Pancreas (tissue), 10 donors: ENCODE measurements around the gene ASIC2. TPM values are rescaled to one million over a fixed set of nuclear protein-coding genes. Genes with fewer than 3 reads are reported as not detected.

ENCODE experiments used
- ATAC-seq, 4 donors: fragments of 200-7000 bp; cut with Tn5 transposase; one replicate each; pipeline versions ENCODE4 v1.8.0 to v1.9.1; 2020; ENCODE audit warnings: mild to moderate bottlenecking in 4 of 4, moderate library complexity in 4 of 4
- DNase-seq, 6 donors: peaks; one replicate each; pipeline ENCODE4 v3.0.0-alpha.2; 2020
- FAIRE-seq: peaks from 2 replicates; lab custom pipeline; 2012; peaks lifted over from hg19 to GRCh38; lab: Jason Lieb, UNC
- H3K27ac ChIP-seq, 4 donors: fragments of 200-600 bp; sonication (generic); 1 replicate in 3 of 4; 2 replicates in 1 of 4; pipeline versions ENCODE4 v1.5.0 to v1.8.0; 2020
- H3K27me3 ChIP-seq, 4 donors: fragments of 200-600 bp; one replicate each; pipeline ENCODE4 v1.8.0; 2021
- H3K36me3 ChIP-seq, 3 donors: fragments of 200-600 bp; sonication (generic) in 1 of 3; one replicate each; pipeline versions ENCODE4 v1.5.0 to v1.8.0; 2020 to 2021
- H3K4me1 ChIP-seq, 3 donors: fragments of 200-600 bp; one replicate each; pipeline ENCODE4 v1.8.0; 2021
- H3K4me3 ChIP-seq, 4 donors: fragments of 200-600 bp; sonication (generic) in 2 of 4; one replicate each; pipeline versions ENCODE4 v1.5.0 to v1.8.0; 2020 to 2021
- H3K9me3 ChIP-seq, 4 donors: fragments of 200-600 bp; one replicate each; pipeline ENCODE4 v1.8.0; 2021
- WGBS, 2 donors: extraction: QIAGEN DNeasy Blood & Tissue Kit; methylation state at CpG; one replicate each; pipeline ENCODE4 v1.1.7; 2013; 5-methylcytosine and 5-hydroxymethylcytosine counted together
- intact Hi-C, 3 donors: fragments of 100-400 bp; cut with DNase I; formaldehyde crosslinking; loops; one replicate each; pipeline versions ENCODE4 v1.11.1 to v1.14.2; 2022
- polyA plus RNA-seq, 2 donors: library from polyadenylated mRNA; stranded (reverse); fragments of 200-250 nt; gene quantifications; one replicate each; pipeline ENCODE4 v1.2.3, GENCODE V29; 2013
- total RNA-seq, 6 donors: library from RNA; stranded (reverse); fragmentation: NEBNext Ultra II Directional in 4 of 6; extraction: Animal tissue kit (Norgen Biotek cat#: 25700) in 4 of 6; gene quantifications; one replicate each; pipeline versions ENCODE4 v1.2.1 to v1.2.4, GENCODE V29; 2021 to 2023
- TF ChIP-seq, protein P1 (sequence below), 4 donors: fragments of 200-600 bp; sonication (generic) in 3 of 4; IDR thresholded peaks; one replicate each; pipeline versions ENCODE4 v1.5.0 to v1.8.0; 2021; ENCODE audit warnings: antibody characterized with exemption in 4 of 4
- donor health status: healthy with polysubstance abuse.
- donor health status: DM: no; HTN: no; CAD: no; lungs with moderate emphysema.
- donor health status: DM: no; HTN: no; CAD: no.
- donor health status: control.
- donor health status: control.
- donor health status: Bipolar disorder and iron deficiency.
- donor health status: DM: yes; HTN: yes; CAD: no.
- donor health status: DM: no; HTN: no; CAD: no.
- donor health status: DM: no; HTN: no; CAD: no.
- donor health status: DM: yes; HTN: yes; CAD: no.

ASIC2 gene
- total and polyA plus RNA-seq, 8 donors = 0.09 to 0.14 (median 0.09) TPM; not detected in 5

DNA sequence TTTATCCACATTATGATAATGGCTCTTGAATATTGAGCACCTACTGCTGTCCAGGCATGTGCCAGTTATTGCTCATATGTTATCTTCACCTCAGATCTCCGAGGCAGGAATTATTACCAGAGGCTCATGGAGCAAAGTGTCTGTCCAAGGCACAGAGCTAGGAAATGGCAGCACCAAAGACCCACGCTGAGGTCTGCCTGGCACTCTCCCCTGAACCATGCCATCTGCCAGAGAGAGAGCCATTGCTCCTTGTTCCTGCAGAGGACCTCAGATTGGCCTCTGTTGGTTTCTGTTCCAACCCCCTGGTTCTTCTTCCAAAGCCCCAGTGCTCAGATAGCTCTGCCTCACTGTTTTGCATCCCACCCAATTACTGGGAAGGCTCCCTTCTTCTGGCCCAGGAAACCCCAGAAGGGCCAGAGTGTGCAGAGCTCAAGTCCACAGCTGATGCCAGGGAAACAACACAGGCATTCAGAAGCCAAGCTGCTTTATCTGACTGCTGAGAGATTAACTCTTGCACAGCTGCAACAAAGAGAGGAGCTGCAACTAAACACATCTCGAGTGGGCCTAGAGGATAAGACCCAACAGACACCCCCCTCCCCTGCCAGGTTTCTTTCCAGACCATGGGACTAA lies 5.9 kb downstream of the ASIC2 start:
- Histone ChIP-seq H3K36me3 (no peaks in the 10 kb centered on the region), H3K4me3 (no peak overlapping the region), H3K4me1 (peaks cover 5 to 11% (median 11%) of the 10 kb centered on the region in 3 donors), H3K27me3 (peaks cover 0 to under 1% (median 0%) of the 10 kb centered on the region in 4 donors), H3K27ac (no peak overlapping the region), H3K9me3 (no peaks in the 10 kb centered on the region)
- ATAC-seq (no peak), FAIRE-seq (no peak), DNase-seq (no peak)
- 49 to 59% methylated on average over 3 of the region's 3 CpGs for WGBS, 2 donors
- intact Hi-C loops = no loop called here
- TF ChIP-seq, protein P1, sequence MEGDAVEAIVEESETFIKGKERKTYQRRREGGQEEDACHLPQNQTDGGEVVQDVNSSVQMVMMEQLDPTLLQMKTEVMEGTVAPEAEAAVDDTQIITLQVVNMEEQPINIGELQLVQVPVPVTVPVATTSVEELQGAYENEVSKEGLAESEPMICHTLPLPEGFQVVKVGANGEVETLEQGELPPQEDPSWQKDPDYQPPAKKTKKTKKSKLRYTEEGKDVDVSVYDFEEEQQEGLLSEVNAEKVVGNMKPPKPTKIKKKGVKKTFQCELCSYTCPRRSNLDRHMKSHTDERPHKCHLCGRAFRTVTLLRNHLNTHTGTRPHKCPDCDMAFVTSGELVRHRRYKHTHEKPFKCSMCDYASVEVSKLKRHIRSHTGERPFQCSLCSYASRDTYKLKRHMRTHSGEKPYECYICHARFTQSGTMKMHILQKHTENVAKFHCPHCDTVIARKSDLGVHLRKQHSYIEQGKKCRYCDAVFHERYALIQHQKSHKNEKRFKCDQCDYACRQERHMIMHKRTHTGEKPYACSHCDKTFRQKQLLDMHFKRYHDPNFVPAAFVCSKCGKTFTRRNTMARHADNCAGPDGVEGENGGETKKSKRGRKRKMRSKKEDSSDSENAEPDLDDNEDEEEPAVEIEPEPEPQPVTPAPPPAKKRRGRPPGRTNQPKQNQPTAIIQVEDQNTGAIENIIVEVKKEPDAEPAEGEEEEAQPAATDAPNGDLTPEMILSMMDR (IDR thresholded peaks at IDR 0.05) = no peak

GRCh38 chr17:33285413-33285812 lies 7.7 kb downstream of the ASIC2 start:
- no peaks in the 10 kb centered on the region for H3K36me3 ChIP-seq
- FAIRE-seq (no peak), ATAC-seq (no peak)

DNA sequence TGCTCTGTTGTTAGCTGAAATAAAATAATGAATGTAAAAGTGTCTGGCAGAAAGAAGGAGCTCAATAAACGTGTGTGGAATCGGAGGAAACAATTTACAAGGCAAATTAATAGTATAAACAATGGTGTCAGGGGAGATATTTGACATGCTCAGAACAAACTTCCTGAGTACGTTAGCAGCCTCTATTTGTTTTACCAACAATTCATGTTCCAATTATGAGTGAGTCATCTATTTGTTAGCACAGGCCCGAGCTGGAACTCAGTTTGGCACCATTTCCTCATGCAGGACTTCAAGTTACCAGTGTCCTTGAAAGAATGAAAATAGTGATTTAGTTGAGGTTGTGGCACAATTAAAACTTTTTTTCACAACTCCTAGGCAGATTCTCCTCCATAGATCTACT lies 9.1 kb downstream of the ASIC2 start:
- FAIRE-seq = peak; percentile 54
- H3K27ac ChIP-seq = peak overlapping the region in 2 of 4 donors; percentile 32 to 45
- 3 to 5% methylated on average over 4 of the region's 4 CpGs for WGBS, 2 donors

More at GRCh38 chr17:33285413-33285812, 7.7 kb downstream of the ASIC2 start:
- whole genome bisulfite sequencing, 2 donors = 70% methylated on average over 3 of the region's 3 CpGs
- DNase-seq = no peak
- no peaks in the 10 kb centered on the region for H3K27me3 ChIP-seq
- H3K9me3 ChIP-seq = no peaks in the 10 kb centered on the region
- TF ChIP-seq, protein P1 (IDR thresholded peaks at IDR 0.05) = no peak
- H3K27ac ChIP-seq = no peak overlapping the region
- no peak overlapping the region for H3K4me3 ChIP-seq
- intact Hi-C loops = no loop called here
- H3K4me1 ChIP-seq = peaks cover 5 to 11% (median 10%) of the 10 kb centered on the region in 3 donors

DNA sequence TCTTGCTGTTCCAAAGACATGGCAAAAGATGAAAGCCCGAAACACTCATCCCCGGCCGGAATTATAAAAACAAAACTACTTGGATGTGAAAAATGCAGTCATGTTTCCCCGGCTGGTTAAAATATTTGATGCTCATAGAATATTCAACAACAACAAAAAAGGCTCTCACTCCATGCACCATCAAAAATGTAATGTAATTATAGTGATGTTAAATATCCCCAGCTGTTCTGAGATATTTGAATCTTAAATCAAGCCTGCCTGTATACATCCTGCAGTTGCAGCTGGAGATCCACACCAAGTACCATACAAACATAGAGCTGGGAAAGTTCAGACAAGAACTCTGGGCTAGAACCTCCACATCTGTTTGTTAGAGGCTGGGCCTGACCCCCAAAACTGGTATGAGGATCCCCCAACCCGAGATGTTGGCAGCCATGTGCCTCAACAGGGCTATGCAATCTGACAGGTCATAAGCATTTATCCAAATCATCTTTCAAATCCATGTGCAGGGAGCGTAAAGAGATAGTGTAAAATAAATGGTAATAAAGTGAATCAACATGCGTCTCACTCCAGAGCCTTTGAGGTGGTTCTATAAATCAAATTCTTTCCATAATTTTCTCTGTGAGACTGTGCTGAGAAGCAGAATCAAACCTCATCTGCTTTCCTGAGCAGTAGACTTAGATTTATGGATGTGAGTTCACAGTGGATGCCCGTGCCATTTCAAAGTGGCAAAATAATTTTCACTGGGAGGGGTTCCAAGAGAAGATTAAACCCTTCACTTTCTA lies 12.7 kb downstream of the ASIC2 start:
- no peak for ATAC-seq
- DNase-seq = no peak
- TF ChIP-seq, protein P1 (IDR thresholded peaks at IDR 0.05) = no peak
- no peaks in the 10 kb centered on the region for H3K36me3 ChIP-seq
- H3K9me3 ChIP-seq = no peaks in the 10 kb centered on the region
- 68 to 75% methylated on average over 8 of the region's 8 CpGs for WGBS, 2 donors
- no peak for FAIRE-seq
- H3K27ac ChIP-seq = no peak overlapping the region
- no peaks in the 10 kb centered on the region for H3K27me3 ChIP-seq
- intact Hi-C loops = no loop called here
- peaks cover 5 to 11% (median 10%) of the 10 kb centered on the region in 3 donors for H3K4me1 ChIP-seq
- no peak overlapping the region for H3K4me3 ChIP-seq

More for the DNA sequence above, 9.1 kb downstream of the ASIC2 start:
- TF ChIP-seq, protein P1 (IDR thresholded peaks at IDR 0.05) = no peak
- Histone ChIP-seq H3K27me3 (no peaks in the 10 kb centered on the region), H3K4me1 (peaks cover 5 to 11% (median 10%) of the 10 kb centered on the region in 3 donors), H3K36me3 (no peaks in the 10 kb centered on the region), H3K4me3 (no peak overlapping the region), H3K9me3 (no peaks in the 10 kb centered on the region)
- intact Hi-C loops = no loop called here
- ATAC-seq (peak; percentile 97 to 99 (median 98)), DNase-seq (peak in 4 of 6 donors; percentile 74 to 77 (median 76))
